ENCODE measurements around the gene TPX2. TPM values are rescaled to one million over a fixed set of nuclear protein-coding genes. Genes with fewer than 3 reads are reported as not detected.

Gene TPX2
- polyA plus RNA-seq, 1 of the 3 experiments (the other 2 are of a cell fraction), result 17.1 TPM

DNA sequence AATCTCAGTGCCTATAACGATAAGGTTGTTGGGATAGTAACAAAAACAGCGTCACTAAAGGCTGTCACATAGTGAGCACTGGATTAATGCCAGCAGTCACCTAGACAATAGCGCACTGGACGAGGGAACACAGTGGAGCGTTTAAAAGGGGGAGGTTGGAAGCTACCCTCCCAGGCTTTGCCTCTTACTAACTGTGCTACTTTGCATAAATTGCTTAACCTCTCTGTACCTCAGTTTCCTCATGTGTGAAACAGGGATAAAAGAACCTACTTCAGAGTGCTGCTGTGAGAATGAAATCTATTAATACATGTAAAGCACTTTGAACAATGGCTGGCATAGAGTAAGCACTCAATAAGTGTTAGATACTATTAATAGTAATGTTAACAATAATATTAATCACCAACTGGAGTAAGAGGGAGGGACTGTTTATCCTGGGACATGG lies 27.0 kb upstream of the TPX2 start:
- 74% methylated on average over 5 of the region's 5 CpGs for WGBS (ENCODE audit: low lambda C conversion rate)
- TF ChIP-seq GABPA (IDR thresholded peaks at IDR 0.05; ENCODE audit: low read depth) (no peak), EP300 (IDR thresholded peaks at IDR 0.05; ENCODE audit: borderline replicate concordance in 1 of 2, low read depth in 1 of 2, low read length in 1 of 2) (no peak), RAD21 (IDR thresholded peaks at IDR 0.05; ENCODE audit: low read length) (no peak), EZH2phosphoT487 (IDR thresholded peaks at IDR 0.05; ENCODE audit: borderline replicate concordance, low read depth) (no peak), GATA2 (CRISPR knock-in tag; IDR thresholded peaks at IDR 0.05) (no peak), TAF1 (IDR thresholded peaks at IDR 0.05; ENCODE audit: borderline replicate concordance, low read depth, low read length) (no peak), RCOR1 (IDR thresholded peaks at IDR 0.05; ENCODE audit: low read length) (no peak), NRF1 (IDR thresholded peaks at IDR 0.05; ENCODE audit: low read depth, low read length) (no peak), TCF12 (IDR thresholded peaks at IDR 0.05) (no peak)
- TF ChIP-seq, protein P1, sequence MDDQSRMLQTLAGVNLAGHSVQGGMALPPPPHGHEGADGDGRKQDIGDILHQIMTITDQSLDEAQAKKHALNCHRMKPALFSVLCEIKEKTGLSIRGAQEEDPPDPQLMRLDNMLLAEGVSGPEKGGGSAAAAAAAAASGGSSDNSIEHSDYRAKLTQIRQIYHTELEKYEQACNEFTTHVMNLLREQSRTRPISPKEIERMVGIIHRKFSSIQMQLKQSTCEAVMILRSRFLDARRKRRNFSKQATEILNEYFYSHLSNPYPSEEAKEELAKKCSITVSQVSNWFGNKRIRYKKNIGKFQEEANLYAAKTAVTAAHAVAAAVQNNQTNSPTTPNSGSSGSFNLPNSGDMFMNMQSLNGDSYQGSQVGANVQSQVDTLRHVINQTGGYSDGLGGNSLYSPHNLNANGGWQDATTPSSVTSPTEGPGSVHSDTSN (IDR thresholded peaks at IDR 0.05), result no peak
- TF ChIP-seq, protein P2, sequence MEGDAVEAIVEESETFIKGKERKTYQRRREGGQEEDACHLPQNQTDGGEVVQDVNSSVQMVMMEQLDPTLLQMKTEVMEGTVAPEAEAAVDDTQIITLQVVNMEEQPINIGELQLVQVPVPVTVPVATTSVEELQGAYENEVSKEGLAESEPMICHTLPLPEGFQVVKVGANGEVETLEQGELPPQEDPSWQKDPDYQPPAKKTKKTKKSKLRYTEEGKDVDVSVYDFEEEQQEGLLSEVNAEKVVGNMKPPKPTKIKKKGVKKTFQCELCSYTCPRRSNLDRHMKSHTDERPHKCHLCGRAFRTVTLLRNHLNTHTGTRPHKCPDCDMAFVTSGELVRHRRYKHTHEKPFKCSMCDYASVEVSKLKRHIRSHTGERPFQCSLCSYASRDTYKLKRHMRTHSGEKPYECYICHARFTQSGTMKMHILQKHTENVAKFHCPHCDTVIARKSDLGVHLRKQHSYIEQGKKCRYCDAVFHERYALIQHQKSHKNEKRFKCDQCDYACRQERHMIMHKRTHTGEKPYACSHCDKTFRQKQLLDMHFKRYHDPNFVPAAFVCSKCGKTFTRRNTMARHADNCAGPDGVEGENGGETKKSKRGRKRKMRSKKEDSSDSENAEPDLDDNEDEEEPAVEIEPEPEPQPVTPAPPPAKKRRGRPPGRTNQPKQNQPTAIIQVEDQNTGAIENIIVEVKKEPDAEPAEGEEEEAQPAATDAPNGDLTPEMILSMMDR (IDR thresholded peaks at IDR 0.05), result no peak
- TF ChIP-seq, protein P3, sequence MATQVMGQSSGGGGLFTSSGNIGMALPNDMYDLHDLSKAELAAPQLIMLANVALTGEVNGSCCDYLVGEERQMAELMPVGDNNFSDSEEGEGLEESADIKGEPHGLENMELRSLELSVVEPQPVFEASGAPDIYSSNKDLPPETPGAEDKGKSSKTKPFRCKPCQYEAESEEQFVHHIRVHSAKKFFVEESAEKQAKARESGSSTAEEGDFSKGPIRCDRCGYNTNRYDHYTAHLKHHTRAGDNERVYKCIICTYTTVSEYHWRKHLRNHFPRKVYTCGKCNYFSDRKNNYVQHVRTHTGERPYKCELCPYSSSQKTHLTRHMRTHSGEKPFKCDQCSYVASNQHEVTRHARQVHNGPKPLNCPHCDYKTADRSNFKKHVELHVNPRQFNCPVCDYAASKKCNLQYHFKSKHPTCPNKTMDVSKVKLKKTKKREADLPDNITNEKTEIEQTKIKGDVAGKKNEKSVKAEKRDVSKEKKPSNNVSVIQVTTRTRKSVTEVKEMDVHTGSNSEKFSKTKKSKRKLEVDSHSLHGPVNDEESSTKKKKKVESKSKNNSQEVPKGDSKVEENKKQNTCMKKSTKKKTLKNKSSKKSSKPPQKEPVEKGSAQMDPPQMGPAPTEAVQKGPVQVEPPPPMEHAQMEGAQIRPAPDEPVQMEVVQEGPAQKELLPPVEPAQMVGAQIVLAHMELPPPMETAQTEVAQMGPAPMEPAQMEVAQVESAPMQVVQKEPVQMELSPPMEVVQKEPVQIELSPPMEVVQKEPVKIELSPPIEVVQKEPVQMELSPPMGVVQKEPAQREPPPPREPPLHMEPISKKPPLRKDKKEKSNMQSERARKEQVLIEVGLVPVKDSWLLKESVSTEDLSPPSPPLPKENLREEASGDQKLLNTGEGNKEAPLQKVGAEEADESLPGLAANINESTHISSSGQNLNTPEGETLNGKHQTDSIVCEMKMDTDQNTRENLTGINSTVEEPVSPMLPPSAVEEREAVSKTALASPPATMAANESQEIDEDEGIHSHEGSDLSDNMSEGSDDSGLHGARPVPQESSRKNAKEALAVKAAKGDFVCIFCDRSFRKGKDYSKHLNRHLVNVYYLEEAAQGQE (IDR thresholded peaks at IDR 0.05; ENCODE audit: low read depth, low read length), result no peak
- POLR2A ChIA-PET, result no interaction called here

More for the DNA sequence above, 27.0 kb upstream of the TPX2 start:
- Histone ChIP-seq H3K27me3 (ENCODE audit: insufficient read depth) (no peaks in the 10 kb centered on the region), H3K9me2 (no peaks in the 10 kb centered on the region), H3K27ac (ENCODE audit: low read depth in 2 of 2, low read length in 1 of 2) (peak overlapping the region; percentile 95 to 99), H3K79me2 (ENCODE audit: insufficient read depth) (peaks cover 88% of the 10 kb centered on the region), H3K4me1 (ENCODE audit: control insufficient read depth in 1 of 2, insufficient read depth in 2 of 2, low read depth in 1 of 2, low read length in 1 of 2) (peaks cover 31 to 48% of the 10 kb centered on the region in 2 experiments), H3K36me3 (replicated peaks in 1 of 2; ENCODE audit: control insufficient read depth in 1 of 2, insufficient read depth in 2 of 2, low read length in 1 of 2) (peaks cover 46 to 63% of the 10 kb centered on the region in 2 experiments), H3K9ac (peak overlapping the region; percentile 78), H3K9me3 (no peaks in the 10 kb centered on the region), H2AFZ (ENCODE audit: low read depth) (no peak overlapping the region), H3K4me3 (ENCODE audit: low read depth in 2 of 2, low read length in 1 of 2) (no peak overlapping the region), H3F3A (replicated peaks; ENCODE audit: insufficient read depth) (peaks cover 40% of the 10 kb centered on the region), H3K4me2 (peak overlapping the region; percentile 76), H4K20me1 (ENCODE audit: insufficient read depth) (no peaks in the 10 kb centered on the region)
- no peak for DNase-seq
- CTCF ChIA-PET, result interaction anchor here (0.7 to 2.5 kb wide), 5 partner anchors 10 to 100 kb away, joined by 3 to 18 read pairs (median 5); partner anchors contain the start of gene BCL2L1
